ENCODE measurements around the gene EVC2. TPM values are rescaled to one million over a fixed set of nuclear protein-coding genes. Genes with fewer than 3 reads are reported as not detected.

EVC2 gene
- total RNA-seq, 1 experiment from 2014 or later = 3.2 TPM

GRCh38 chr4:5707778-5708448 is 446 bp downstream of the EVC2 start:
- H3K36me3 ChIP-seq (ENCODE audit: low read depth, low read length) = no peaks in the 10 kb centered on the region
- no peaks in the 10 kb centered on the region for H3K9me2 ChIP-seq (replicated peaks; ENCODE audit: low read length)
- H3K9me3 ChIP-seq (ENCODE audit: low read length) = no peaks in the 10 kb centered on the region
- ATAC-seq (peak; percentile 24), DNase-seq (peak; percentile 23)
- peak overlapping the region; percentile 89 for H3K4me2 ChIP-seq (ENCODE audit: low read length)
- CTCF ChIA-PET = no interaction called here
- no peaks in the 10 kb centered on the region for H4K20me1 ChIP-seq (ENCODE audit: low read length)
- POLR2A ChIA-PET (ENCODE audit: unreplicated experiment) = no interaction called here
- H2AFZ ChIP-seq (ENCODE audit: low read length) = peak overlapping the region; percentile 84
- H3K4me3 ChIP-seq (ENCODE audit: low read length) = peak overlapping the region; percentile 69
- H3K79me2 ChIP-seq (ENCODE audit: low read length) = peaks cover 15% of the 10 kb centered on the region
- H3K9ac ChIP-seq (ENCODE audit: low read length) = peak overlapping the region; percentile 61
- intact Hi-C loops (cut with micrococcal nuclease) = no loop called here
- peaks cover 32% of the 10 kb centered on the region for H3K4me1 ChIP-seq (ENCODE audit: insufficient read depth, low read length)
- TF ChIP-seq EZH2 (IDR thresholded peaks at IDR 0.05; ENCODE audit: low read length, unreplicated experiment) = no peak
- TF ChIP-seq EZH2phosphoT487 (IDR thresholded peaks at IDR 0.05; ENCODE audit: borderline replicate concordance, low read length) = no peak
- TF ChIP-seq, protein P1, sequence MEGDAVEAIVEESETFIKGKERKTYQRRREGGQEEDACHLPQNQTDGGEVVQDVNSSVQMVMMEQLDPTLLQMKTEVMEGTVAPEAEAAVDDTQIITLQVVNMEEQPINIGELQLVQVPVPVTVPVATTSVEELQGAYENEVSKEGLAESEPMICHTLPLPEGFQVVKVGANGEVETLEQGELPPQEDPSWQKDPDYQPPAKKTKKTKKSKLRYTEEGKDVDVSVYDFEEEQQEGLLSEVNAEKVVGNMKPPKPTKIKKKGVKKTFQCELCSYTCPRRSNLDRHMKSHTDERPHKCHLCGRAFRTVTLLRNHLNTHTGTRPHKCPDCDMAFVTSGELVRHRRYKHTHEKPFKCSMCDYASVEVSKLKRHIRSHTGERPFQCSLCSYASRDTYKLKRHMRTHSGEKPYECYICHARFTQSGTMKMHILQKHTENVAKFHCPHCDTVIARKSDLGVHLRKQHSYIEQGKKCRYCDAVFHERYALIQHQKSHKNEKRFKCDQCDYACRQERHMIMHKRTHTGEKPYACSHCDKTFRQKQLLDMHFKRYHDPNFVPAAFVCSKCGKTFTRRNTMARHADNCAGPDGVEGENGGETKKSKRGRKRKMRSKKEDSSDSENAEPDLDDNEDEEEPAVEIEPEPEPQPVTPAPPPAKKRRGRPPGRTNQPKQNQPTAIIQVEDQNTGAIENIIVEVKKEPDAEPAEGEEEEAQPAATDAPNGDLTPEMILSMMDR (conservative IDR thresholded peaks at IDR 0.05; ENCODE audit: low read depth, low read length) = no peak
- no peaks in the 10 kb centered on the region for H3K27me3 ChIP-seq (ENCODE audit: low read length)
- H3F3A ChIP-seq (ENCODE audit: low read length, unreplicated experiment) = no peaks in the 10 kb centered on the region
- BruUV-seq (replicated peaks) = TSS peak; percentile 40
- H3K27ac ChIP-seq (ENCODE audit: low read length) = no peak overlapping the region

DNA sequence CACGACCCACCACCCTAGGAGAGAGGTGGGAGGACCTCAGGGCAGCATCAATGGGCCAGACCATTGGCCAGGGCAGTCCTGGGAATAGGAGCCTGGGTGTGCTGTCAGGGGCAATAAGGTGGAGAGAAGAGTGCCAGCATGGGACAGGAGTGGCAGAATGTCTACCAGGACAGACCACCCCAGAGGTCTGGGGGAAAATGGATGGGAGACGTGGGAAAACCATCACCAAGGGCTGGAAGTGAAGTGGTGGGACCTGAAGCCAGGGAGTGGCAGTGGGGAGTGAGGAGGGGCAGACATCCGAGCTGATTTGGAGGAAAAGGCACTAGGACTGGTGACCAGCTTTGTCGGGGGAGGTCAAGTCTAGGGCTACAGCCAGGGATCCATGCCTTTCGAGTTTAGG is 993 bp downstream of the EVC2 start:
- peak overlapping the region; percentile 61 for H3K9ac ChIP-seq (ENCODE audit: low read length)
- no peaks in the 10 kb centered on the region for H3K9me3 ChIP-seq (ENCODE audit: low read length)
- no peak for DNase-seq
- H3K4me1 ChIP-seq (ENCODE audit: insufficient read depth, low read length) = peaks cover 27% of the 10 kb centered on the region
- H3F3A ChIP-seq (ENCODE audit: low read length, unreplicated experiment) = no peaks in the 10 kb centered on the region
- H3K4me2 ChIP-seq (ENCODE audit: low read length) = peak overlapping the region; percentile 89
- peak overlapping the region; percentile 69 for H3K4me3 ChIP-seq (ENCODE audit: low read length)
- ATAC-seq = no peak
- BruUV-seq (replicated peaks) = no TSS peak
- peak overlapping the region; percentile 84; the same call in 1 of the 2 replicates for H2AFZ ChIP-seq (ENCODE audit: low read length)
- H3K79me2 ChIP-seq (ENCODE audit: low read length) = peaks cover 9% of the 10 kb centered on the region
- TF ChIP-seq EZH2 (IDR thresholded peaks at IDR 0.05; ENCODE audit: low read length, unreplicated experiment) (no peak), EZH2phosphoT487 (IDR thresholded peaks at IDR 0.05; ENCODE audit: borderline replicate concordance, low read length) (no peak)
- TF ChIP-seq, protein P1 (conservative IDR thresholded peaks at IDR 0.05; ENCODE audit: low read depth, low read length) = no peak
- intact Hi-C loops (cut with micrococcal nuclease) = no loop called here
- no peaks in the 10 kb centered on the region for H3K9me2 ChIP-seq (replicated peaks; ENCODE audit: low read length)
- H3K27ac ChIP-seq (ENCODE audit: low read length) = no peak overlapping the region
- ChIA-PET CTCF (no interaction called here), POLR2A (ENCODE audit: unreplicated experiment) (no interaction called here)
- H4K20me1 ChIP-seq (ENCODE audit: low read length) = no peaks in the 10 kb centered on the region
- no peaks in the 10 kb centered on the region for H3K27me3 ChIP-seq (ENCODE audit: low read length)
- no peaks in the 10 kb centered on the region for H3K36me3 ChIP-seq (ENCODE audit: low read depth, low read length)

GRCh38 chr4:5706486-5707290 is 1.7 kb downstream of the EVC2 start:
- CTCF ChIA-PET = no interaction called here
- intact Hi-C loops (cut with micrococcal nuclease) = no loop called here
- H3K4me2 ChIP-seq (ENCODE audit: low read length) = no peak overlapping the region

More at GRCh38 chr4:5706486-5707290, 1.7 kb downstream of the EVC2 start:
- ATAC-seq = no peak
- no peak overlapping the region for H3K4me3 ChIP-seq (ENCODE audit: low read length)
- peaks cover 20% of the 10 kb centered on the region for H3K4me1 ChIP-seq (ENCODE audit: insufficient read depth, low read length)
- H3K9me3 ChIP-seq (ENCODE audit: low read length) = no peaks in the 10 kb centered on the region
- H3F3A ChIP-seq (ENCODE audit: low read length, unreplicated experiment) = no peaks in the 10 kb centered on the region
- no peaks in the 10 kb centered on the region for H3K27me3 ChIP-seq (ENCODE audit: low read length)
- TF ChIP-seq EZH2 (IDR thresholded peaks at IDR 0.05; ENCODE audit: low read length, unreplicated experiment) = no peak
- no peak for TF ChIP-seq EZH2phosphoT487 (IDR thresholded peaks at IDR 0.05; ENCODE audit: borderline replicate concordance, low read length)
- TF ChIP-seq, protein P1 (conservative IDR thresholded peaks at IDR 0.05; ENCODE audit: low read depth, low read length) = no peak
- H3K9ac ChIP-seq (ENCODE audit: low read length) = no peak overlapping the region
- POLR2A ChIA-PET (ENCODE audit: unreplicated experiment) = no interaction called here
- H3K9me2 ChIP-seq (replicated peaks; ENCODE audit: low read length) = no peaks in the 10 kb centered on the region
- H3K79me2 ChIP-seq (ENCODE audit: low read length) = peaks cover 3% of the 10 kb centered on the region
- BruUV-seq (replicated peaks) = no TSS peak
- no peaks in the 10 kb centered on the region for H4K20me1 ChIP-seq (ENCODE audit: low read length)
- H2AFZ ChIP-seq (ENCODE audit: low read length) = no peak overlapping the region
- no peaks in the 10 kb centered on the region for H3K36me3 ChIP-seq (ENCODE audit: low read depth, low read length)
- DNase-seq = no peak
- no peak overlapping the region for H3K27ac ChIP-seq (ENCODE audit: low read length)

All from PC-3 (cell line).